Left cardiac atrium (tissue), 4 donors: ENCODE data around the gene RASGRP1. TPM values are rescaled to one million over a fixed set of nuclear protein-coding genes. Genes with fewer than 3 reads are reported as not detected.

Experiments used
- ATAC-seq, 2 donors: fragments of 200-7000 bp; cut with Tn5 transposase; one replicate each; pipeline ENCODE4 v1.9.1; 2020; ENCODE audit warnings: mild to moderate bottlenecking in 2 of 2, moderate library complexity in 2 of 2
- DNase-seq: peaks from one replicate; pipeline ENCODE4 v3.0.0-alpha.2; 2020
- intact Hi-C, 2 donors: fragments of 100-400 bp; cut with DNase I; formaldehyde crosslinking; loops; one replicate each; pipeline versions ENCODE4 v1.14.1 to v1.15.1; 2022 to 2023
- total RNA-seq, 2 donors: library from RNA; stranded (reverse); fragmentation: NEBNext Ultra II Directional; extraction: Animal tissue kit (Norgen Biotek cat#: 25700); gene quantifications; one replicate each; pipeline ENCODE4 v1.2.1, GENCODE V29; 2021
- donor health status: DM: no; HTN: yes; CAD: no.
- donor health status: DM: no; HTN: yes; CAD: no; lungs with severe emphysema.
- donor health status: DM: yes; HTN: yes; CAD: no.
- donor health status: Dilated cardiomyopathy.

The RASGRP1 gene
- total RNA-seq, 2 donors from 2014 or later: 1.0 to 1.6 TPM

DNA sequence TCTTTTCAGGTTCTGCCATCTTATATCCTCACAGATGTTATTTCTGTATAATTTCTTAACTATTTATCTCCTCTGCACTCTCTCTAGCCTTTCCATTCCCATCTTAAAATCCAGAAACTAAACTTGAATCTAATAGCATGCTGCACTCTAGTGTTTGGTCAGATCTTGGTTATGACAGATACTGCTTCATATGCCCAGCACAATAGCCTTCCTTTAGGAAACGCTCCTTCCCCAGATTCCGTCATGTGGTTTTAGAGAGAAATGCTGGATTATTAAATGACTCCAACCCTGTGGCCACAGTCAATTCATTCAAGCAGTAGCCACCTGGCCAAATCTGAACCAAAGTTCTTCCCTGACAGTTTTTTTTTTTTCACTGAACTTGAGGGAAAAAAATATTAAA lies 19.4 kb downstream of the RASGRP1 start:
- ATAC-seq: no peak
- no peak for DNase-seq
- intact Hi-C loops: no loop called here

- ATAC-seq: no peak
- no peak for DNase-seq
- intact Hi-C loops: no loop called here
These were observed 23.6 kb downstream of the RASGRP1 start for GRCh38 chr15:38541026-38541425.

DNA sequence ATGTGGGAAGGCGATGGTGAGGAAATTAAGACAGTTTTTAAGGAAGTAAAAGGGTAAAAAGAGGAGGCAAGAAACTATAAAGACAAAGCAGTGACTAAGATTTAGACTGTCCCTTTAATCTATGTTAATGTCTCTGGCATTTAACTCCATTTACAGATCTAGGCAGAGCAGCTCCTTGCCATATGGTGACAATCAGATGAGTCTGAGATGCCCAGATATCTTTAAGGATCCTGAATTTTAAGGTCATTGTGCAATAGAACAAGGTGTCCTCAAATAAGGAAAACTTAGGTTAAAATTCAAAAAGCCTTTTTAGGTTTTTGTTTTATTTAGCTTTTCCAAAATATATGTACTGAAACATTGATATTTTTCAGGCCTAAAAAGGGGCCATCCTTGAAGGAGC lies 24.1 kb downstream of the RASGRP1 start:
- no peak for ATAC-seq
- intact Hi-C loops: no loop called here
- no peak for DNase-seq

GRCh38 chr15:38539008-38539343 lies 25.6 kb downstream of the RASGRP1 start:
- DNase-seq (no peak), ATAC-seq (no peak)
- intact Hi-C loops: no loop called here

DNA sequence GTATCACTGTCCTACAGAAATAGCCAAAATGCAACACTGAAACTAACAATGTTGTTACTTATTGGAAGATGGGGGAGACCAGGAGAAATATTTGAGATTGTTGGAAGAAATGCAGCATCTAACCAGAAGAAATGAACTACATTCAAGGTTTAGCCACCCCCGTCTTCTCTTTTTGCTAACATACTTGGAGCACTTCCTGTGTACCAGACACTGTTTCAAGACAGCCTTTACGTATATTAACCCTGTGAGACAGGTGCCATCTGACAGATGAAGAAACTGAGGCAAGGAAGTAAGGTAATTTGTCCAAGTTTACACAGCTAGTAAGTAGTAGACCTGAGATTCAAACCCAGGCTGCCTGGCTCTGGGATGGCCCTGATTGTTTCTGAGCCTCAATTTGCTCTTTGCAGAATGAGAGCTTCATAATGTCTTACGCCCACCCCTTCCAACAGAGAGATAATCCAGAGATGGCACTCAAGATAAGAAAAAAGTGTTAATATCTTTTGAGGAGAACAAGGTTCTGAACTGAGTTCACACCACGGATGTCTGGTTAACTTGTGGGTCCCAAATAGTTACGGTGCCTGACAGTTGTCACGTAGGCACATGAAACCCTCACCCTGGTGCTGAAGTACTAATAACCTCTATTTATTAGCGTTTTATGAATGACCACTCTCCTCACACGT lies 26.1 kb downstream of the RASGRP1 start:
- DNase-seq: no peak
- intact Hi-C loops: no loop called here

GRCh38 chr15:38536201-38536676 lies 28.4 kb downstream of the RASGRP1 start:
- intact Hi-C loops: no loop called here
- peak; percentile 60 to 81 for ATAC-seq
- DNase-seq: peak; percentile 70

More for the DNA sequence above, 26.1 kb downstream of the RASGRP1 start:
- no peak for ATAC-seq

DNA sequence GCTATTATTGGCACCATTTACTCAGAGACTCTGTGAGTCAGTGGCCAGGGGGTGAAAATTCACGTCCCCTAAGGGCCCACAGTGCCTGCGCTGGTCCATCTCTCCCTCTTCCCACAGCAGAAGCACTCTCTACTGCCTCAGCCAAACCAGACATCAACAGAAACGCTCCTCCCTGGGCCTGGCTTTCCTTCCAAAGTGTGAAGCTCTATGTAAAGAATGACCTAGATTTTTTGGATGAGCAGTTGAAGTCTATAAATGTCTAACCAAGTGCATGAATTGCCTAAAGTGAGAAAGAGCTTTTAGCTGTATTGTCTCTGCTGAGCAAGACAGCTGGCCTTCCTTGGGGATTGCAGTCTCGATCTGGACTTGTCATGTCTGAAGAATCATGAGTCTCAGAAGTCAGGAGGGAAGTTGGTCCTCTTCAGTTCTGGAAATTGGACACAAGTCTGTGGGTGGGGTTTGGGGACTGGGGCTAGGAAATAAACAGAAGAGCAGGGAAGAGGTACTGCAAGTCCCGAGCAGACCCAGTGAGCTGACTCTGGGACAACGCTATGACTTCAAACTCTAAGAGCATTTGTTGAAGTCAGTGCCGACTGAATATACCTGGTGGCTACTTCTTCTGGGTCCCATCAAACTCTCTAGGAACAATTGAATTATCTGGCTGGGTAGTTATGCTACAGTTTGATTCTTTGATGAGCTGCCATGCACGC lies 29.0 kb downstream of the RASGRP1 start:
- peak; percentile 35 to 76 for ATAC-seq
- no peak for DNase-seq
- intact Hi-C loops: no loop called here

GRCh38 chr15:38534691-38535090 lies 29.9 kb downstream of the RASGRP1 start:
- no peak for ATAC-seq
- intact Hi-C loops: no loop called here

GRCh38 chr15:38533926-38534325 lies 30.7 kb downstream of the RASGRP1 start:
- no peak for ATAC-seq
- intact Hi-C loops: no loop called here
- no peak for DNase-seq

More at GRCh38 chr15:38534691-38535090, 29.9 kb downstream of the RASGRP1 start:
- DNase-seq: no peak

DNA sequence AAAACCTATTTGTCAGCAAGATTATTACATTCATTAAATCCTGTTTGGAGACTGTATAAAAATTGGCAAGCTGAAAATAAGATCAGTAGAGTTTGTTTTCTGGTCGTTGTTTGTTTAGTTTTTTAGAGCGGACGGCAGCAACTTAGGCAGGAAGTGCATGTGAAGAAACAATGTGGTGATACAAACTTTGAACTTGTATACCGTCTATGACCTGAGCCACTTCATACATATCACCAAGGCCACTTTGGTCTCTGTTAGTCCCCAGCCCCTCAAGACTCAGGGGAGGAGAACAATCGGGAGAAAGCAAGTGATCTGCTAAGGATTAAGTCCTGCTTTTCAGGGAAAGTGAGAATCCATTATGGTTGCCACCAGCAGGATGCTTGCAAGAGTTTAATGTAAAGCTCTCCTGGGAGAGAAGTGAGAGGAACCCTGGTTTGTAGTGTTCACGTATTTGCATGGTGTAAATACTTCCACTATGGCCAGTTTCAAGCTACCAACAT lies 31.1 kb downstream of the RASGRP1 start:
- ATAC-seq: no peak
- intact Hi-C loops: no loop called here
- DNase-seq: no peak

DNA sequence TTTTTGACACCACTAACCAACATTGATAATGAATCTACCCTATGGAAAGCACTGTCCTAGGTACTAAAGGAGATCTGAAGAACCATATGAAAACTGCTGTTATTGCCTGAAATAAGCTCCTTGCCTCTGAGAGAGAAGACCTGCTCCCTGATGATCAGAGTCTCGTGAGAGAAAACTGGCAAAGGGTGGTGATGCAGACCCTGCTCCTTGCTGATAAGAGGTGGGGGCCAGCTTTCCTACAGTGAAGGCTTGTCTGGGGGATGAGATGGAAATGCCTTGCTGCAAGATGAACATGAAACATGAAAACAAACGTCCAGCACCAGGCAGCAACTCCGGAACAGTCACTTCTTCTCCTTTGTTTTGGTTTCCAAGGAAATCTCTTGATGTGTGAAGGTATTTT lies 31.9 kb downstream of the RASGRP1 start:
- ATAC-seq (no peak), DNase-seq (no peak)
- intact Hi-C loops: no loop called here

DNA sequence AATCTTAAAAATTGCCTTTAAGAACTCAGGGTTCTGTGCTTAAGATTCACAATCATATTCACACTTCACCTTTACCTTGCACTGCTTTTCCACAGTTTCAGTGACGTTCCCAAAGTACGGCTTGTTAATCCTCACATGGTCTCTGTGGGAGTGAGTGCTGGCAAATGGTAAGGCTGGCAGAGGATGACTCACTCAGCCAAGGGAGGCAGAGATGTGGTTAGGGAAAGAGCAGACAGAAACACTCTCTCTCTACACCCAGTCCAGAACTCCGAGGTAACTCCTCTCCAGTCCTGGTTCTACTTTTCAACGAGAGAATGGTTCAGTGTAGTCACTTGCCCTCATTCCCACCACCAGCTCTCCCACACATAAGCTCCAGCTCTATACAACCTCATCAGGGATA lies 33.1 kb downstream of the RASGRP1 start:
- ATAC-seq (peak; percentile 60 to 79), DNase-seq (no peak)
- intact Hi-C loops: no loop called here

- intact Hi-C loops: no loop called here
These were observed 34.5 kb downstream of the RASGRP1 start for GRCh38 chr15:38530113-38530512.

DNA sequence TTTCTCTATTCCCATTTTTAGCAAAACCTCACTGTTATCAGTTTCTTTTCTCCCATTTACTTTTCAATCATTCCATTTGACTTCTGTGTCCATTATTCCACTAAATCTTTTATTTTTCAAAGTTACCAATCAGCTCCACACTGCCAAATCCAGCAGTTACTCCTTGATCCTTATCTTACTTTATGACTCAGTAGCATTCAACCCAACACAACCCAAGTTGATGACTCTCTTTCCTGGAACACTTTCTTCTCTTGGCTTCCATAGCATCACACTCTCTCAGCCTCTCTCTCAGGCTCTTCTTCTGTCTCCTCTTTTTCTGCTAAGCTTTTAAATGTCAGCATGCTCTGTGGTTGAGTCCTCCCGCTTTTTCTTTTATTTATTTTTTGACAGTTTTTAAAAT lies 36.3 kb downstream of the RASGRP1 start:
- ATAC-seq: peak in 1 of 2 donors; percentile 51
- DNase-seq: no peak
- intact Hi-C loops: no loop called here

More at GRCh38 chr15:38530113-38530512, 34.5 kb downstream of the RASGRP1 start:
- DNase-seq (no peak), ATAC-seq (no peak)

DNA sequence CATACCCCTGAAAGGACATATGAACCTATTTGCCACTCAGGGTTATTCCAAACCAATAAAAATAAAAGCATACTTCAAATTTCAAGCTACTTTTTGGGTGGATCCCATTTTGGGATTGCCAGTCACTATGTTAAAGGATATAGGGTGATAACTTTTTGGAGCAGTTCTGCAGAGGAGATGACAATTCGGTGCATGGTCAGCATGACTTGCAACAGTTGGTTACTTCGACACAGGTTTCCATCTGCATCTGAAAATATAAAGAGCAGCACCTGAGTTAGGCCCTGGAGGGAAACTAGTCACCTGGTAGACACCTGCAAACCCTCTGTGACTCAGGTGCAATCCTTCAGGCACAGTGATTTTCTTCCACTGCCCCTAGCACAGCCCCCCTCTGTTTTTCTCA lies 38.5 kb downstream of the RASGRP1 start:
- intact Hi-C loops: no loop called here
- no peak for ATAC-seq
- no peak for DNase-seq

DNA sequence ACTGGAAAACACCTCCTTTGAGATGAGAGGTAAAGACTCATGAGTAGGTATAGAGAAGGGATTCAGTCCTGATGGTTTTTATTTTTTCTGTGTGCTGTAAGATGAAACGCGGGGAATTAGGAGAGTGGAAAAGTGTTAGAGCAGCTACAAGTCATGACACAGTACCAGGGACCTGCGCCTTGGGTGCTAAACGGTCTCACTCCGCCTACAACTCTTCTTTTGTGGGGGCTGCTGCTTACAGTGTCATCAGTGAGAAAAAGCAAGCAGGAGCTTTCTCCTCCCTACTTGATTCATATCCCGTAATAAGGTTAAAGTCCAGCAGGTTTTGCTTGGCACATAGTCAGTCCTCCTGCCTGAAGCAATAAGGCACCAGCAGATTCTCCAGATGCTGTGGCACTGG lies 39.1 kb downstream of the RASGRP1 start:
- intact Hi-C loops: no loop called here
- DNase-seq: no peak
- ATAC-seq: no peak

- DNase-seq (no peak), ATAC-seq (no peak)
- intact Hi-C loops: no loop called here
These were observed 40.5 kb downstream of the RASGRP1 start for GRCh38 chr15:38524156-38524555.

DNA sequence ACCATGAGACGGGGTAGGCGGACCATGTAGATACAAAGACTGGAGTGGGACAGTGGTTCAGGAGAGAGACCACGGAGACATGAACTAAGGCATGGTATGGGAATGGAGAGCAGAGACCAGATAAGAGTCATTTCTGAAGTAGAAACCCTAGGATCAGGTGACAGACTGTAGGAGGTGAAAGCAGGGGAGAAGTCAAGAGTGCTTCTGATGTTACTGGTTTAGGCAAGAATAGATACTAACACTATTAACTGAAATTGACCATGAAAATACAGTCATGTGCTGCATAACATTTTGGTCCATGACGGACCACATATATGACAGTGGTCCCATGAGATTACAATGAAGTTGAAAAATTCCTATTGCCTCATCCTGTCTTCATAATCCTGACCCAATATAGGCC lies 41.7 kb downstream of the RASGRP1 start:
- intact Hi-C loops: no loop called here
- no peak for ATAC-seq

DNA sequence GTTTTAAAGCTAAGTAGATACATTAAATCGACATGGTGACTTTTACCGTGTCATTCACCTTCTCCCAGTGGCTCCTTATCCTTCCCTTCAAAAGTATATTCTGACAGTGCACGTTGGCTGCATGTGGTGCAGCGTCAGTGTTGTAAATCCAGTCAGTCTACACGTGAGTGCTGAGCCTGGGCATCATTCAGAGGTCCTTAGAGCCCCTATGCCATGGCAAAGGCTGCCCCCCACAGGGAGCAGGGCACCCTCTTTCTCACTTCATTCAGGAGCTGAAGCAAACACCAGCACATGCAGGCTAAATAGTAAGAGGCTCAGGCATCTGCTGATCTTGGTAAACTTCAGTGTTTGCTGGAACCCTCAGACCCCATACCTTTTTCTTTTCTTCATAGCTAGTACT lies 43.3 kb downstream of the RASGRP1 start:
- intact Hi-C loops: no loop called here
- ATAC-seq: no peak
- DNase-seq: no peak

More for the DNA sequence above, 41.7 kb downstream of the RASGRP1 start:
- DNase-seq: no peak

DNA sequence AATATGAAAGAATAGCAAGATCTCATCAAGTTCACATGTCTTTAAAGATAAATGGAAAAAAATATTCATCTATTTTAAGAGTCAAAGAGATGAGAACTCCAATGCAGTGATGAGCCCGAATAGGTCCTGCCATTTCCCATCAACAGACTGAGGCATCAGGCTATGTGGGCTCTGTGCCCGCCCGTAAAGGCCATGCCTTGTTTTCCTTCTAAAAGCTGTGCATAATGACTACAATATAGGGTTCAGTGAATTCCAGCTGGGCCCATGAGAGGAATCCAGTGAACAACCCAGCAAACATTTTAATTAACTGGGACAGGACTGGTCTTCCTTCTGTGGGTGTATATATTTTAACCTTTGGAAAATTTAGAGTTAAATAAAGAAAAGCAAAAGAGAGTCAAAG lies 44.6 kb downstream of the RASGRP1 start:
- intact Hi-C loops: no loop called here
- ATAC-seq (no peak), DNase-seq (no peak)

DNA sequence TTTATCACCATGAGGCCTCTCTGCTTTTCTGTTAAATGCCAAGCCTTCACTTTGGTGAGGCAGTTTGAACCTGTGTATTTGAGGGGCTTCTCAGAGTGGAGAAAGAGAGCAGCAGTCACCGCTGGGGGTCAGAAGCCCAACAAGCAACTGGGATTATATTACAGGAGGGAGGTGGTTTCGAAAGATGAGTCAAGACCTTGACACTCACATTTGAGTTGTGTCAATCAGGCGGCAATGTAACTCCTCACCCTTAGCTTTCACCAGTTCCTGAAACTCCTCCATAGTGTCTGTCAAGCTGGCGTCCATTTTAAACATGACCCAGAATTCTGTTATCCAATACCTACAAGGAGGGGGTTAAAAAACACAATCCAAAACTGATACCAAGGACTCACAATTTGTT lies 46.5 kb downstream of the RASGRP1 start:
- DNase-seq (no peak), ATAC-seq (no peak)
- intact Hi-C loops: no loop called here
